HL-60 (cell line): Measurements from ENCODE around the gene SGCE.

Source experiments
- SPI1 ChIP-seq: IDR thresholded peaks from 2 replicates; pipeline ENCODE4 v1.6.1; 2012; ENCODE audit warnings: low read depth, mild to moderate bottlenecking, borderline replicate concordance
- TF ChIP-seq, protein P1 (sequence below): IDR thresholded peaks from one replicate; pipeline ENCODE4 v1.5.1; 2011; ENCODE audit warnings: low read length, control low read depth, inconsistent platforms; ENCODE audit not compliant: insufficient read depth

DNA sequence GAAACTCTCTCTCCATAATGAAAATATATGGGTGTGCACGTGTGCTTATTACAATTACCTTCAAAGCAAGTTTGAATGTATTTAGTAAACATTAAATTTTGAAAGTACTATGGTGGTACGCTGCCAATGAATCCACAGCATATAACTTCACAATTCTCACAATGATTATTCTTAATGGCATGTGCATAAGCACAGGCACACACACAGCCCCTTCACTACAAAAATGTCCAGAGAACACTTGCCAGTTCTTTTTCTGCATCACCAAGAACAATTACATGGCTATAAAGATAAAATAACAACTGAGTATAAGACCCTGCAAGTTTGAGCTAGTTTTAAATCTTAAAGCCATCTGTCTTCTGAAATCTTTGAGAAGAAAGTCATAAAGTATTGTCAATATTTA is 22.2 kb downstream of the SGCE start:
- TF ChIP-seq, protein P1, sequence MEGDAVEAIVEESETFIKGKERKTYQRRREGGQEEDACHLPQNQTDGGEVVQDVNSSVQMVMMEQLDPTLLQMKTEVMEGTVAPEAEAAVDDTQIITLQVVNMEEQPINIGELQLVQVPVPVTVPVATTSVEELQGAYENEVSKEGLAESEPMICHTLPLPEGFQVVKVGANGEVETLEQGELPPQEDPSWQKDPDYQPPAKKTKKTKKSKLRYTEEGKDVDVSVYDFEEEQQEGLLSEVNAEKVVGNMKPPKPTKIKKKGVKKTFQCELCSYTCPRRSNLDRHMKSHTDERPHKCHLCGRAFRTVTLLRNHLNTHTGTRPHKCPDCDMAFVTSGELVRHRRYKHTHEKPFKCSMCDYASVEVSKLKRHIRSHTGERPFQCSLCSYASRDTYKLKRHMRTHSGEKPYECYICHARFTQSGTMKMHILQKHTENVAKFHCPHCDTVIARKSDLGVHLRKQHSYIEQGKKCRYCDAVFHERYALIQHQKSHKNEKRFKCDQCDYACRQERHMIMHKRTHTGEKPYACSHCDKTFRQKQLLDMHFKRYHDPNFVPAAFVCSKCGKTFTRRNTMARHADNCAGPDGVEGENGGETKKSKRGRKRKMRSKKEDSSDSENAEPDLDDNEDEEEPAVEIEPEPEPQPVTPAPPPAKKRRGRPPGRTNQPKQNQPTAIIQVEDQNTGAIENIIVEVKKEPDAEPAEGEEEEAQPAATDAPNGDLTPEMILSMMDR = no peak
- no peak for TF ChIP-seq SPI1
